ENCODE data around the gene PPP4R1. TPM values are rescaled to one million over a fixed set of nuclear protein-coding genes. Genes with fewer than 3 reads are reported as not detected.
"Not testable (repeated sequence)": the region's sequence is repeated elsewhere in the genome, so short reads cannot be mapped to it uniquely, and the experiment has no call there.

Gene PPP4R1
- total and polyA plus RNA-seq, 8 donors, result 25.9 to 372 (median 40.7) TPM

DNA sequence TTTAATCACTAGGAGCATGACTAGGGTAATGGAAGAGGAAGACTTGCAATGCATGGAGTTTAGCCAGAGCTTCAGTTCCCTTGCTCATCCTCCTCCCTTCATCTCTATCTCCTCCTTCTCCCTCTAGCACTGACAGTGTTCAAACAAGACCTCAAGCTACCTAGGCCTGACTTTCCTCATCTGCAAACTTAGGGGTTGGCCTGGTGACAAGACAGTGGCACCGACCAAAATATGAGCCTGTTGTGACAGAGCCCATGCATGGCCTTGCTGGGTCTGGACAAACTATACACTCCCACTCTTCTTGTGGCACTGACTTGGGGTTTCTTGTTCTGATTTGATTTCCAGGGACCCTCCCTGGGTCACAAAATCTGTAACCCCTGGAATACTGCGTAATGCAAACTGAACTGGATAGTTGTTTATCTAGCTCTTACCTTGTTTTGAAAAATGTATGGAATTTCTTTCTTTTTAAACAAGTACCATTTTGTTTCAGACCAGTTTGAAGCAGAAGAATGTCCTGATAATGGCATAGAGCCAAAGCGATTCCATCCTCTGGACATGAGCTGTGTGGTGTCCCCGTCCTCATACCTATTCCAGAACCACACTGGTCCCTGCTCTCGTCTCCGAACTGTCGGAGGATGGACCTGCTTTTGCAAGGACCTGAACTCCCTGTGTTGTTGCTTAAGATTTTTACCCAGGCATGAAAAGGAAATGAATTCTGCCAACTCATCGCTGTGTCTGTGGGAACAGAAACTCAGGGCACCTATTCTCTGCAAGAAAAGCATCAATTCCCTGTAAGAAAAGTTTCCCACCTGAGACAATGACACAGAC lies 33.4 kb upstream of the PPP4R1 start:
- H3K27ac ChIP-seq, result no peak overlapping the region
- no peaks in the 10 kb centered on the region for H3K27me3 ChIP-seq
- no peak for DNase-seq
- intact Hi-C loops (cut with DNase I; ENCODE audit: low total_unique reads), result no loop called here
- H3K4me1 ChIP-seq, result peaks cover 0 to 16% (median 5%) of the 10 kb centered on the region in 4 donors
- TF ChIP-seq POLR2AphosphoS5 (IDR thresholded peaks at IDR 0.05) (no peak), POLR2A (IDR thresholded peaks at IDR 0.05) (no peak), EP300 (IDR thresholded peaks at IDR 0.05) (no peak), CTCF (IDR thresholded peaks at IDR 0.05) (no peak)
- 78 to 89% (median 85%) methylated on average over 8 of the region's 8 CpGs for whole genome bisulfite sequencing, 5 donors
- no peaks in the 10 kb centered on the region for H3K36me3 ChIP-seq
- H3K4me3 ChIP-seq, result no peak overlapping the region
- H3K9me3 ChIP-seq, result no peaks in the 10 kb centered on the region

GRCh38 chr18:9643549-9643948 lies 29.2 kb upstream of the PPP4R1 start:
- Histone ChIP-seq H3K27me3 (no peaks in the 10 kb centered on the region), H3K36me3 (no peaks in the 10 kb centered on the region), H3K4me1 (peaks cover 0 to 17% (median 5%) of the 10 kb centered on the region in 4 donors), H3K9me3 (no peaks in the 10 kb centered on the region), H3K27ac (peak overlapping the region in 1 of 5 donors; percentile 15), H3K4me3 (no peak overlapping the region)
- 7 to 19% (median 13%) methylated on average over 3 of the region's 3 CpGs for WGBS, 5 donors
- peak in 1 of 2 donors; percentile 96 for DNase-seq
- intact Hi-C loops (cut with DNase I; ENCODE audit: low total_unique reads), result no loop called here
- TF ChIP-seq EP300 (IDR thresholded peaks at IDR 0.05) (no peak), POLR2AphosphoS5 (IDR thresholded peaks at IDR 0.05) (peak in 2 of 3 donors; percentile 20 to 65)

DNA sequence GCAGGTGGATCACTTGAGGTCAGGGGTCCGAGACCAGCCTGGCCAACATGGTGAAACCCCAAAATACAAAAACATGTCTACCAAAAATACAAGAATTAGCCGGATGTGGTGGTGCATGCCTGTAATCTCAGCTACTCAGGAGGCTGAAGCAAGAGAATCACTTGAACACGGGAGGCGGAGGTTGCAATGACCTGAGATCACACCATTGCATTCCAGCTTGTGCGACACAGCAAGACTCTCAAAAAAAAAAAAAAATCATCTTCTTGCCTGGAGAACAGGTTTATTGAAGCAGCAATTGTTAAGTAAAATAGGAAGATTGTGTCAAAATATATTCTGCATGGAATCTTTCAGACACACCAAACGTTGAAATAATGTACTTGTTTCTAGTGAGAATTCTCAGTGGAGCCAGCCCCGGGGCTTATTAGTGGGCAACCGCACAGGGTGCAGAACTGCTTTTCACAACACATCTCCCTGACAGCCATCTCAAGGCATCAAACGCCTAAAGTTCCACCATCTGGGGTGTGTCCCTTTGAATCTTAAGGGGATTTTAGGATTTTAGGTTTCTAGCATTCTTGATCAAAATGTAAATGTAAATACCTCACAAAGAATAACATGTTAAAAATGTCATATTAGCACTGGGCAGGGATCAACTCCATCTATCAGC lies 28.6 kb upstream of the PPP4R1 start:
- peak in 1 of 2 donors; percentile 16 for DNase-seq
- Histone ChIP-seq H3K36me3 (no peaks in the 10 kb centered on the region), H3K4me3 (no peak overlapping the region), H3K27me3 (no peaks in the 10 kb centered on the region), H3K9me3 (no peaks in the 10 kb centered on the region), H3K27ac (peak overlapping the region in 1 of 5 donors; percentile 15), H3K4me1 (peaks cover 0 to 17% (median 5%) of the 10 kb centered on the region in 4 donors)
- 78 to 90% (median 86%) methylated on average over 9 of the region's 9 CpGs for WGBS, 5 donors
- intact Hi-C loops (cut with DNase I; ENCODE audit: low total_unique reads), result no loop called here
- TF ChIP-seq CTCF (IDR thresholded peaks at IDR 0.05) (no peak), POLR2AphosphoS5 (IDR thresholded peaks at IDR 0.05) (no peak), EP300 (IDR thresholded peaks at IDR 0.05) (no peak), POLR2A (IDR thresholded peaks at IDR 0.05) (no peak)

- H3K27me3 ChIP-seq; H3K27ac ChIP-seq; H3K4me3 ChIP-seq; DNase-seq; H3K9me3 ChIP-seq; H3K36me3 ChIP-seq; intact Hi-C loops (cut with DNase I; ENCODE audit: low total_unique reads): not testable (repeated sequence)
- H3K4me1 ChIP-seq, result peaks cover 0 to 17% (median 5%) of the 10 kb centered on the region in 4 donors
- WGBS, 5 donors, result 88 to 100% (median 95%) methylated on average over 1 of the region's 1 CpG
Observed at GRCh38 chr18:9641081-9641480, 26.7 kb upstream of the PPP4R1 start.

- Histone ChIP-seq H3K36me3 (no peaks in the 10 kb centered on the region), H3K4me1 (peaks cover 0 to 13% (median 5%) of the 10 kb centered on the region in 4 donors), H3K27ac (no peak overlapping the region), H3K4me3 (no peak overlapping the region), H3K27me3 (no peaks in the 10 kb centered on the region), H3K9me3 (peaks cover 0 to 7% (median 0%) of the 10 kb centered on the region in 4 donors)
- peak in 1 of 2 donors; percentile 53 for DNase-seq
- intact Hi-C loops (cut with DNase I; ENCODE audit: low total_unique reads), result no loop called here
- 32 to 58% (median 45%) methylated on average over 4 of the region's 4 CpGs for WGBS, 5 donors
- TF ChIP-seq POLR2AphosphoS5 (IDR thresholded peaks at IDR 0.05) (no peak), EP300 (IDR thresholded peaks at IDR 0.05) (no peak), CTCF (IDR thresholded peaks at IDR 0.05) (no peak), POLR2A (IDR thresholded peaks at IDR 0.05) (no peak)
Observed at GRCh38 chr18:9638886-9639285, 24.5 kb upstream of the PPP4R1 start.
